ENCODE measurements around the gene PARVA. TPM values are rescaled to one million over a fixed set of nuclear protein-coding genes. Genes with fewer than 3 reads are reported as not detected.

Gene PARVA
- total and polyA plus RNA-seq, 2 donors from 2014 or later: 25.1 to 80.3 TPM

- H3K36me3 ChIP-seq (ENCODE audit: control insufficient read depth in 2 of 3, insufficient read depth in 3 of 3, low read length in 3 of 3): no peaks in the 10 kb centered on the region
- H3K4me1 ChIP-seq (ENCODE audit: control insufficient read depth in 2 of 3, insufficient read depth in 2 of 3, low read depth in 1 of 3, low read length in 3 of 3): peaks cover 0 to 1% (median 0%) of the 10 kb centered on the region in 3 donors
- H3K9ac ChIP-seq (ENCODE audit: low read length in 3 of 3): no peak overlapping the region
- FAIRE-seq: no peak
- H3K27ac ChIP-seq (ENCODE audit: low read depth in 2 of 2, low read length in 2 of 2): no peak overlapping the region
- no peak overlapping the region for H3K4me3 ChIP-seq (ENCODE audit: low read length in 3 of 3)
- no peak for TF ChIP-seq CTCF (IDR thresholded peaks at IDR 0.05; ENCODE audit: borderline replicate concordance, extremely low read depth, insufficient read depth)
- H3K9me3 ChIP-seq (ENCODE audit: control insufficient read depth in 2 of 3, insufficient read depth in 1 of 3, low read length in 3 of 3): no peaks in the 10 kb centered on the region
- no peak for DNase-seq
- intact Hi-C loops (cut with DNase I): no loop called here
- no peaks in the 10 kb centered on the region for H3K27me3 ChIP-seq (ENCODE audit: control insufficient read depth, insufficient read depth, low read length)
These were observed 75.9 kb downstream of the PARVA start for GRCh38 chr11:12453243-12453642.

GRCh38 chr11:12454782-12455181, 77.4 kb downstream of the PARVA start:
- TF ChIP-seq CTCF (IDR thresholded peaks at IDR 0.05; ENCODE audit: borderline replicate concordance, extremely low read depth, insufficient read depth): no peak

GRCh38 chr11:12455938-12456337, 78.6 kb downstream of the PARVA start:
- Histone ChIP-seq H3K4me1 (ENCODE audit: control insufficient read depth in 2 of 3, insufficient read depth in 2 of 3, low read depth in 1 of 3, low read length in 3 of 3) (peaks cover 0 to 2% (median 0%) of the 10 kb centered on the region in 3 donors), H3K27ac (ENCODE audit: low read depth in 2 of 2, low read length in 2 of 2) (no peak overlapping the region), H3K9ac (ENCODE audit: low read length in 3 of 3) (no peak overlapping the region), H3K27me3 (ENCODE audit: control insufficient read depth, insufficient read depth, low read length) (no peaks in the 10 kb centered on the region), H3K36me3 (ENCODE audit: control insufficient read depth in 2 of 3, insufficient read depth in 3 of 3, low read length in 3 of 3) (no peaks in the 10 kb centered on the region), H3K4me3 (ENCODE audit: low read length in 3 of 3) (no peak overlapping the region), H3K9me3 (ENCODE audit: control insufficient read depth in 2 of 3, insufficient read depth in 1 of 3, low read length in 3 of 3) (no peaks in the 10 kb centered on the region)
- intact Hi-C loops (cut with DNase I): no loop called here
- no peak for TF ChIP-seq CTCF (IDR thresholded peaks at IDR 0.05; ENCODE audit: borderline replicate concordance, extremely low read depth, insufficient read depth)
- FAIRE-seq: no peak
- no peak for DNase-seq

More at GRCh38 chr11:12454782-12455181, 77.4 kb downstream of the PARVA start:
- intact Hi-C loops (cut with DNase I): no loop called here
- DNase-seq (no peak), FAIRE-seq (no peak)
- Histone ChIP-seq H3K9me3 (ENCODE audit: control insufficient read depth in 2 of 3, insufficient read depth in 1 of 3, low read length in 3 of 3) (no peaks in the 10 kb centered on the region), H3K4me1 (ENCODE audit: control insufficient read depth in 2 of 3, insufficient read depth in 2 of 3, low read depth in 1 of 3, low read length in 3 of 3) (peaks cover 0 to 2% (median 0%) of the 10 kb centered on the region in 3 donors), H3K9ac (ENCODE audit: low read length in 3 of 3) (no peak overlapping the region), H3K36me3 (ENCODE audit: control insufficient read depth in 2 of 3, insufficient read depth in 3 of 3, low read length in 3 of 3) (no peaks in the 10 kb centered on the region), H3K4me3 (ENCODE audit: low read length in 3 of 3) (no peak overlapping the region), H3K27me3 (ENCODE audit: control insufficient read depth, insufficient read depth, low read length) (no peaks in the 10 kb centered on the region), H3K27ac (ENCODE audit: low read depth in 2 of 2, low read length in 2 of 2) (no peak overlapping the region)

Data from kidney (tissue), 14 donors.